ENCODE measurements around the gene RPL41. TPM values are rescaled to one million over a fixed set of nuclear protein-coding genes. Genes with fewer than 3 reads are reported as not detected.
A peak's percentile ranks its signal among the peaks of the same experiment; 100 is the strongest.

Gene RPL41
- total RNA-seq, 1 donor from 2014 or later, result 3,814 TPM

- no peaks in the 10 kb centered on the region for H3K9me3 Mint-ChIP-seq
- peaks cover 31% of the 10 kb centered on the region for H3K4me1 Mint-ChIP-seq
- no peak for TF ChIP-seq CTCF (IDR thresholded peaks at IDR 0.05; ENCODE audit: unreplicated experiment)
- DNase-seq (ENCODE audit: low spot score in 2 of 2, unreplicated experiment in 2 of 2), result no peak
- H3K27me3 Mint-ChIP-seq (ENCODE audit: low read depth), result no peaks in the 10 kb centered on the region
- peaks cover 10% of the 10 kb centered on the region for H3K36me3 Mint-ChIP-seq
- peak overlapping the region; percentile 97 for H3K27ac Mint-ChIP-seq
- peak overlapping the region; percentile 95 for H3K4me3 Mint-ChIP-seq
Observed at GRCh38 chr12:56126732-56127239, 10.4 kb downstream of the RPL41 start.

GRCh38 chr12:56127485-56127887, 11.1 kb downstream of the RPL41 start:
- Mint-ChIP-seq H3K27ac (peak overlapping the region; percentile 97), H3K36me3 (peaks cover 17% of the 10 kb centered on the region), H3K4me3 (peak overlapping the region; percentile 95), H3K27me3 (ENCODE audit: low read depth) (no peaks in the 10 kb centered on the region), H3K9me3 (no peaks in the 10 kb centered on the region), H3K4me1 (peaks cover 31% of the 10 kb centered on the region)
- no peak for DNase-seq (ENCODE audit: low spot score in 2 of 2, unreplicated experiment in 2 of 2)
- no peak for TF ChIP-seq CTCF (IDR thresholded peaks at IDR 0.05; ENCODE audit: unreplicated experiment)

GRCh38 chr12:56127888-56128669, 11.6 kb downstream of the RPL41 start, which contains the start of gene ESYT1:
Gene ESYT1 (plus strand): TSS chr12:56128267. CDS start chr12:56128320, 53 bp downstream.
- Mint-ChIP-seq H3K4me3 (peak within 1 kb of the TSS; percentile 95), H3K27ac (peak within 1 kb of the TSS; percentile 97), H3K4me1 (peaks cover 31% of the 10 kb centered on the region), H3K36me3 (peaks cover 18% of the 10 kb centered on the region), H3K27me3 (ENCODE audit: low read depth) (no peaks in the 10 kb centered on the region), H3K9me3 (no peaks in the 10 kb centered on the region)
- TF ChIP-seq CTCF (IDR thresholded peaks at IDR 0.05; ENCODE audit: unreplicated experiment), result no peak
- DNase-seq (ENCODE audit: low spot score in 2 of 2, unreplicated experiment in 2 of 2), result peak; percentile 94

- DNase-seq (ENCODE audit: low spot score in 2 of 2, unreplicated experiment in 2 of 2), result no peak
- peaks cover 24% of the 10 kb centered on the region for H3K36me3 Mint-ChIP-seq
- H3K4me3 Mint-ChIP-seq, result peak overlapping the region; percentile 95
- no peaks in the 10 kb centered on the region for H3K27me3 Mint-ChIP-seq (ENCODE audit: low read depth)
- H3K4me1 Mint-ChIP-seq, result peaks cover 31% of the 10 kb centered on the region
- H3K9me3 Mint-ChIP-seq, result no peaks in the 10 kb centered on the region
- TF ChIP-seq CTCF (IDR thresholded peaks at IDR 0.05; ENCODE audit: unreplicated experiment), result no peak
- peak overlapping the region; percentile 97 for H3K27ac Mint-ChIP-seq
Observed at GRCh38 chr12:56128670-56129205, 12.3 kb downstream of the RPL41 start.

- Mint-ChIP-seq H3K27ac (peak overlapping the region; percentile 97), H3K27me3 (ENCODE audit: low read depth) (no peaks in the 10 kb centered on the region), H3K4me3 (peak overlapping the region; percentile 95), H3K9me3 (no peaks in the 10 kb centered on the region), H3K4me1 (peaks cover 31% of the 10 kb centered on the region), H3K36me3 (peaks cover 29% of the 10 kb centered on the region)
- DNase-seq (ENCODE audit: low spot score in 2 of 2, unreplicated experiment in 2 of 2), result peak in 1 of 2 experiments; percentile 66
- TF ChIP-seq CTCF (IDR thresholded peaks at IDR 0.05; ENCODE audit: unreplicated experiment), result no peak
Observed at GRCh38 chr12:56129206-56129941, 12.9 kb downstream of the RPL41 start.

Data from mesothelial cell of epicardium (in vitro differentiated cells).